ENCODE measurements around the gene LRRC8C. TPM values are rescaled to one million over a fixed set of nuclear protein-coding genes. Genes with fewer than 3 reads are reported as not detected.
A peak's percentile ranks its signal among the peaks of the same experiment; 100 is the strongest.

The LRRC8C gene
- total and polyA plus RNA-seq, 10 of the 15 experiments (the other 5 are each of a cell fraction or from before 2014, with no cell fraction given): 2.3 to 16.3 (median 10.8) TPM

GRCh38 chr1:89681045-89681729, 48.3 kb downstream of the LRRC8C start (continued):
- TF ChIP-seq SMAD1 (IDR thresholded peaks at IDR 0.05; ENCODE audit: low read depth, partially characterized antibody) (no peak), ZNF592 (IDR thresholded peaks at IDR 0.05) (0 out of 2 replicates have a peak, but pooled peaks have one; percentile 50), KLF5 (IDR thresholded peaks at IDR 0.05; ENCODE audit: partially characterized antibody) (no peak), GABPA (IDR thresholded peaks at IDR 0.05; ENCODE audit: low read depth) (no peak), MXI1 (IDR thresholded peaks at IDR 0.05; ENCODE audit: low read depth, low read length) (no peak), IRF4 (IDR thresholded peaks at IDR 0.05; ENCODE audit: low read depth, low read length) (peak; percentile 76; the same call in 1 of the 2 replicates), PAX5 (IDR thresholded peaks at IDR 0.05; ENCODE audit: borderline replicate concordance, low read depth, low read length) (no peak), SIX5 (IDR thresholded peaks at IDR 0.05; ENCODE audit: low read depth, low read length, severe bottlenecking) (no peak), RB1 (IDR thresholded peaks at IDR 0.05; ENCODE audit: borderline replicate concordance) (no peak), ZBTB33 (IDR thresholded peaks at IDR 0.05) (no peak), NFYA (IDR thresholded peaks at IDR 0.05; ENCODE audit: borderline replicate concordance, low read depth, low read length) (no peak), RAD51 (IDR thresholded peaks at IDR 0.05) (peak; percentile 38; the same call in 1 of the 2 replicates), ESRRA (IDR thresholded peaks at IDR 0.05; ENCODE audit: low read length) (no peak), IKZF1 (conservative IDR thresholded peaks at IDR 0.05) (peak; percentile 53), BMI1 (IDR thresholded peaks at IDR 0.05; ENCODE audit: borderline replicate concordance) (peak; percentile 77), SREBF1 (IDR thresholded peaks at IDR 0.05; ENCODE audit: low read length) (no peak), NR2C2 (IDR thresholded peaks at IDR 0.05; ENCODE audit: borderline replicate concordance, control insufficient read depth, insufficient read length, low read depth) (no peak), GATAD2B (conservative IDR thresholded peaks at IDR 0.05; ENCODE audit: low read depth) (no peak)
- TF ChIP-seq, protein P1, sequence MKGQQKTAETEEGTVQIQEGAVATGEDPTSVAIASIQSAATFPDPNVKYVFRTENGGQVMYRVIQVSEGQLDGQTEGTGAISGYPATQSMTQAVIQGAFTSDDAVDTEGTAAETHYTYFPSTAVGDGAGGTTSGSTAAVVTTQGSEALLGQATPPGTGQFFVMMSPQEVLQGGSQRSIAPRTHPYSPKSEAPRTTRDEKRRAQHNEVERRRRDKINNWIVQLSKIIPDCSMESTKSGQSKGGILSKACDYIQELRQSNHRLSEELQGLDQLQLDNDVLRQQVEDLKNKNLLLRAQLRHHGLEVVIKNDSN (IDR thresholded peaks at IDR 0.05; ENCODE audit: borderline replicate concordance, extremely low read length, insufficient read depth, low read depth, low read length): no peak
- TF ChIP-seq, protein P2, sequence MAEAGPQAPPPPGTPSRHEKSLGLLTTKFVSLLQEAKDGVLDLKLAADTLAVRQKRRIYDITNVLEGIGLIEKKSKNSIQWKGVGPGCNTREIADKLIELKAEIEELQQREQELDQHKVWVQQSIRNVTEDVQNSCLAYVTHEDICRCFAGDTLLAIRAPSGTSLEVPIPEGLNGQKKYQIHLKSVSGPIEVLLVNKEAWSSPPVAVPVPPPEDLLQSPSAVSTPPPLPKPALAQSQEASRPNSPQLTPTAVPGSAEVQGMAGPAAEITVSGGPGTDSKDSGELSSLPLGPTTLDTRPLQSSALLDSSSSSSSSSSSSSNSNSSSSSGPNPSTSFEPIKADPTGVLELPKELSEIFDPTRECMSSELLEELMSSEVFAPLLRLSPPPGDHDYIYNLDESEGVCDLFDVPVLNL (IDR thresholded peaks at IDR 0.05; ENCODE audit: low read depth, low read length): no peak
